Measurements from ENCODE around the gene NBPF9.
"Not testable (repeated sequence)": the region's sequence is repeated elsewhere in the genome, so short reads cannot be mapped to it uniquely, and the experiment has no call there.

DNA sequence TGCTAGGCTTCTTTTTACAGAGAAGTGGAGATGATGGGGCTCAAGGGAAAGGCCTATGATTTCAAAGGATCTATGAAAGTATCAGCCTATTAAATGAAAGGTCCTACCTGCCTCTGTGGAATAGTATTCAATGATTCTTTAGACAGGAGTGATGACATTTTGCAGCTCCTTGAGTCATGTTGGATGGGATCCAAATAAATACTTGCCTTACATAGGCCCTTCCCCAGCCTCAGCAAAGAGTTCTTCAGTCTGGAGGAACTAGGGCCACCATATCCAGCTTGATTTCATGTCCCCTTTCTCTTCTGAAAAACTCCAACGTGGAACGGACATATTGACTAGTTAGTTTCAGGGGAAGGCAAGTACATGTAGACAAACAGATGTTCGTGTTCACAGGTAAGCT is 87.8 kb downstream of the NBPF9 start:
- not testable (repeated sequence) for TF ChIP-seq TAF1 (IDR thresholded peaks at IDR 0.05; ENCODE audit: borderline replicate concordance, low read depth, low read length); EZH2phosphoT487 (IDR thresholded peaks at IDR 0.05; ENCODE audit: borderline replicate concordance, low read depth); NRF1 (IDR thresholded peaks at IDR 0.05; ENCODE audit: low read depth, low read length); RAD21 (IDR thresholded peaks at IDR 0.05; ENCODE audit: low read length); FOXJ3 (CRISPR knock-in tag; IDR thresholded peaks at IDR 0.05); RFX5 (IDR thresholded peaks at IDR 0.05; ENCODE audit: low read length); GABPA (IDR thresholded peaks at IDR 0.05; ENCODE audit: low read depth); POLR2AphosphoS5 (IDR thresholded peaks at IDR 0.05; ENCODE audit: low read depth, low read length); YY1 (IDR thresholded peaks at IDR 0.05; ENCODE audit: low read depth)
- TF ChIP-seq, protein P1, sequence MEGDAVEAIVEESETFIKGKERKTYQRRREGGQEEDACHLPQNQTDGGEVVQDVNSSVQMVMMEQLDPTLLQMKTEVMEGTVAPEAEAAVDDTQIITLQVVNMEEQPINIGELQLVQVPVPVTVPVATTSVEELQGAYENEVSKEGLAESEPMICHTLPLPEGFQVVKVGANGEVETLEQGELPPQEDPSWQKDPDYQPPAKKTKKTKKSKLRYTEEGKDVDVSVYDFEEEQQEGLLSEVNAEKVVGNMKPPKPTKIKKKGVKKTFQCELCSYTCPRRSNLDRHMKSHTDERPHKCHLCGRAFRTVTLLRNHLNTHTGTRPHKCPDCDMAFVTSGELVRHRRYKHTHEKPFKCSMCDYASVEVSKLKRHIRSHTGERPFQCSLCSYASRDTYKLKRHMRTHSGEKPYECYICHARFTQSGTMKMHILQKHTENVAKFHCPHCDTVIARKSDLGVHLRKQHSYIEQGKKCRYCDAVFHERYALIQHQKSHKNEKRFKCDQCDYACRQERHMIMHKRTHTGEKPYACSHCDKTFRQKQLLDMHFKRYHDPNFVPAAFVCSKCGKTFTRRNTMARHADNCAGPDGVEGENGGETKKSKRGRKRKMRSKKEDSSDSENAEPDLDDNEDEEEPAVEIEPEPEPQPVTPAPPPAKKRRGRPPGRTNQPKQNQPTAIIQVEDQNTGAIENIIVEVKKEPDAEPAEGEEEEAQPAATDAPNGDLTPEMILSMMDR (IDR thresholded peaks at IDR 0.05): not testable (repeated sequence)

Data from SK-N-SH (cell line).